Measurements from ENCODE around the gene MED26. TPM values are rescaled to one million over a fixed set of nuclear protein-coding genes. Genes with fewer than 3 reads are reported as not detected.

MED26 gene
- total RNA-seq, 1 donor from 2014 or later = 2.6 TPM

- Histone ChIP-seq H3K4me3 (ENCODE audit: low read length in 3 of 3) (peak overlapping the region; percentile 86 to 94 (median 87)), H3K27me3 (ENCODE audit: control insufficient read depth in 3 of 3, insufficient read depth in 3 of 3, low read length in 3 of 3) (no peaks in the 10 kb centered on the region), H3K36me3 (ENCODE audit: control insufficient read depth in 3 of 3, insufficient read depth in 3 of 3, low read length in 3 of 3) (peaks cover 10 to 16% (median 13%) of the 10 kb centered on the region in 3 donors), H3K9ac (ENCODE audit: low read depth in 1 of 3, low read length in 3 of 3) (peak overlapping the region; percentile 87 to 98 (median 89)), H3K27ac (ENCODE audit: low read depth, low read length) (no peak overlapping the region), H3K4me1 (ENCODE audit: control insufficient read depth in 3 of 3, insufficient read depth in 3 of 3, low read length in 3 of 3) (peaks cover 31 to 35% (median 31%) of the 10 kb centered on the region in 3 donors), H3K9me3 (ENCODE audit: control insufficient read depth in 3 of 3, low read length in 3 of 3) (no peaks in the 10 kb centered on the region)
These were observed 87.1 kb downstream of the MED26 start for GRCh38 chr19:16540948-16541347.

- H3K9me3 ChIP-seq (ENCODE audit: control insufficient read depth in 3 of 3, low read length in 3 of 3) = no peaks in the 10 kb centered on the region
- H3K4me3 ChIP-seq (ENCODE audit: low read length in 3 of 3) = no peak overlapping the region
- H3K36me3 ChIP-seq (ENCODE audit: control insufficient read depth in 3 of 3, insufficient read depth in 3 of 3, low read length in 3 of 3) = peaks cover 38 to 48% (median 42%) of the 10 kb centered on the region in 3 donors
- H3K27me3 ChIP-seq (ENCODE audit: control insufficient read depth in 3 of 3, insufficient read depth in 3 of 3, low read length in 3 of 3) = no peaks in the 10 kb centered on the region
- no peak overlapping the region for H3K9ac ChIP-seq (ENCODE audit: low read depth in 1 of 3, low read length in 3 of 3)
- H3K27ac ChIP-seq (ENCODE audit: low read depth, low read length) = no peak overlapping the region
- peaks cover 19 to 22% (median 20%) of the 10 kb centered on the region in 3 donors for H3K4me1 ChIP-seq (ENCODE audit: control insufficient read depth in 3 of 3, insufficient read depth in 3 of 3, low read length in 3 of 3)
These were observed 90.9 kb downstream of the MED26 start for GRCh38 chr19:16537111-16537510.

DNA sequence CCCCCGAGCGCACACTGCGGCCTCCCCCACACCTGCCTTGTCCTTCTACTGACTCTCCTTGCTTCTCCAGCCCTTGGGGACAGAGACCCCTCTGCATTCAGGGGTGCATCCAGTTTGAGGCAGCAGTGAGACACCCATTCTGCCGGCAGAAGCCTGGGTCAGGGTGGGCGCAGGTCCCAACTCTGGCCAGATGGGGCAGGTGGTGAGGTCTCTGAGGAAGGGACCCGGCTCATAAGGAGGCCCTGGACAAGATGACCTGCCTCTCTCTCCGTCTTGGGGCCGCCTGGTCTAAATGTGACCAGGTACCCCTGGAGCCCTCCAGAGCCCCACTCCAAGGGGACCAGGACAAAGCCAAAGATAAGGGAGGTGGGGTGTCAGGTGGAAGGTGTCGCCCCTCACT, 91.9 kb downstream of the MED26 start:
- H3K9me3 ChIP-seq (ENCODE audit: control insufficient read depth in 3 of 3, low read length in 3 of 3) = no peaks in the 10 kb centered on the region
- no peak overlapping the region for H3K9ac ChIP-seq (ENCODE audit: low read depth in 1 of 3, low read length in 3 of 3)
- H3K4me1 ChIP-seq (ENCODE audit: control insufficient read depth in 3 of 3, insufficient read depth in 3 of 3, low read length in 3 of 3) = peaks cover 12 to 15% (median 15%) of the 10 kb centered on the region in 3 donors
- H3K27me3 ChIP-seq (ENCODE audit: control insufficient read depth in 3 of 3, insufficient read depth in 3 of 3, low read length in 3 of 3) = no peaks in the 10 kb centered on the region
- H3K4me3 ChIP-seq (ENCODE audit: low read length in 3 of 3) = no peak overlapping the region
- H3K36me3 ChIP-seq (ENCODE audit: control insufficient read depth in 3 of 3, insufficient read depth in 3 of 3, low read length in 3 of 3) = peaks cover 48 to 56% (median 52%) of the 10 kb centered on the region in 3 donors
- H3K27ac ChIP-seq (ENCODE audit: low read depth, low read length) = no peak overlapping the region

DNA sequence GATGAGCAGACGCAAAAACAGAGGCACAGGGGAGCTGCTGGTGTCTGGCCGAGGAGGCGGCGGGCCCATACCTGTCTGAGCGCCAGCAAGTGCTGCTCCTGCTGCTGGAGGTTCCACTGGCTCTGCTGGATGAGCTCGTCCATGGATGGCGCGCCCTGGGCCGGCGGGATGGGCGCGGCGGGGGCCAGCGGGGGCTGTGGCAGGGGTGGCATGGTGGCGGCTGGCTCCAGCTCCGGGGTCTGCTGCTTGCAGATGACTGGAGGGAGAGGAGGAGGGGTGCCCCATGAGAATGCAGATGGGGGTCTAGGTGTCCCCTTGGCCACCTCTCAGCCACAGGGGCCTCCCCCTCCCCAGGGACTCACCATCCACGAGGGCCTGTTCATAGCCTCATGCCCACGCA, 92.6 kb downstream of the MED26 start:
- H3K27ac ChIP-seq (ENCODE audit: low read depth, low read length) = no peak overlapping the region
- peaks cover 7 to 8% (median 8%) of the 10 kb centered on the region in 3 donors for H3K4me1 ChIP-seq (ENCODE audit: control insufficient read depth in 3 of 3, insufficient read depth in 3 of 3, low read length in 3 of 3)
- no peaks in the 10 kb centered on the region for H3K9me3 ChIP-seq (ENCODE audit: control insufficient read depth in 3 of 3, low read length in 3 of 3)
- H3K36me3 ChIP-seq (ENCODE audit: control insufficient read depth in 3 of 3, insufficient read depth in 3 of 3, low read length in 3 of 3) = peaks cover 55 to 63% (median 59%) of the 10 kb centered on the region in 3 donors
- H3K9ac ChIP-seq (ENCODE audit: low read depth in 1 of 3, low read length in 3 of 3) = no peak overlapping the region
- no peaks in the 10 kb centered on the region for H3K27me3 ChIP-seq (ENCODE audit: control insufficient read depth in 3 of 3, insufficient read depth in 3 of 3, low read length in 3 of 3)
- H3K4me3 ChIP-seq (ENCODE audit: low read length in 3 of 3) = no peak overlapping the region

DNA sequence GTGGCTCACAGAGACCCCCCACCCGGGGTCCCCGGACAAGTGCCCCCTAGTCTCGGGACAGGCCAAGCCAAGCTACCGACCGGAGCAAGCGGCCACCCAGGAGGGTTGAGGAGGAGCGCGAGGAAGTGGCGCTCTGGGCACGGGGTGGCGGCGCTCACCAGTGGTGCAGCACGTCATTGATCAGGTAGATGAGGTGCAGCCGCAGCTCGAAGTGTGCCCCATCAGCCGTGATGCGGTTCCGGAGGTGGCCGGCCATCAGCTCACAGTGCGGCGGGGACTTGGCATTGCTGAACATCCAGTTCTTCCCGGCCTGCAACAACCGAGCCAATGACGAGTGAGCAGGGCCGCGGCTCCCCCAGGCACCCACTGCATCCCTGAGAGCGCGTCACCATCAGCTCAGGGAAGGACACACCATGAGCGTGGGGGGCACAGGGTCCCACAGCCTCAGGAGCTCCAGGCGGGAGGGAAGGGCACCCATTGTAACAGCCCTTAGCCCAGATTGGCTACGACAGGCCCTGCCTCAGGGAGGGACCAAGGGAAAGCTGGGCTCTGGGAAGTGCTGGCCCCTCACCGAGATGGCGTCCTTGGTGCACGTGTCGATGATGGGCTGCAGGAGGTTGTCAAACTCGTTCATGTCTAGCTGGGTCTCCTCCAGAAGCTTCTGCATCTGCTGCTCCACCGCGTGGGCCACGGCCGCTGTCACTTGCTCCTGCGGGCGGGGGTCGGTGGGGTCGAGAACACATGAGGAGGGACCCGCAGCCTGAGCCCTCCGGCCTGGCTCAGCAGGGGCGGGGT, 95.4 kb downstream of the MED26 start:
- no peak overlapping the region for H3K9ac ChIP-seq (ENCODE audit: low read depth in 1 of 3, low read length in 3 of 3)
- H3K27me3 ChIP-seq (ENCODE audit: control insufficient read depth in 3 of 3, insufficient read depth in 3 of 3, low read length in 3 of 3) = no peaks in the 10 kb centered on the region
- H3K9me3 ChIP-seq (ENCODE audit: control insufficient read depth in 3 of 3, low read length in 3 of 3) = no peaks in the 10 kb centered on the region
- H3K4me3 ChIP-seq (ENCODE audit: low read length in 3 of 3) = no peak overlapping the region
- H3K27ac ChIP-seq (ENCODE audit: low read depth, low read length) = no peak overlapping the region
- H3K4me1 ChIP-seq (ENCODE audit: control insufficient read depth in 3 of 3, insufficient read depth in 3 of 3, low read length in 3 of 3) = peaks cover 0 to 2% (median 0%) of the 10 kb centered on the region in 3 donors
- H3K36me3 ChIP-seq (ENCODE audit: control insufficient read depth in 3 of 3, insufficient read depth in 3 of 3, low read length in 3 of 3) = peaks cover 73 to 75% (median 75%) of the 10 kb centered on the region in 3 donors

GRCh38 chr19:16531380-16531669, 96.7 kb downstream of the MED26 start:
- Histone ChIP-seq H3K27me3 (ENCODE audit: control insufficient read depth in 3 of 3, insufficient read depth in 3 of 3, low read length in 3 of 3) (no peaks in the 10 kb centered on the region), H3K36me3 (ENCODE audit: control insufficient read depth in 3 of 3, insufficient read depth in 3 of 3, low read length in 3 of 3) (peaks cover 80 to 85% (median 81%) of the 10 kb centered on the region in 3 donors), H3K4me1 (ENCODE audit: control insufficient read depth in 3 of 3, insufficient read depth in 3 of 3, low read length in 3 of 3) (peaks cover 0 to 2% (median 0%) of the 10 kb centered on the region in 3 donors), H3K4me3 (ENCODE audit: low read length in 3 of 3) (no peak overlapping the region), H3K9me3 (ENCODE audit: control insufficient read depth in 3 of 3, low read length in 3 of 3) (no peaks in the 10 kb centered on the region), H3K9ac (ENCODE audit: low read depth in 1 of 3, low read length in 3 of 3) (no peak overlapping the region), H3K27ac (ENCODE audit: low read depth, low read length) (no peak overlapping the region)

DNA sequence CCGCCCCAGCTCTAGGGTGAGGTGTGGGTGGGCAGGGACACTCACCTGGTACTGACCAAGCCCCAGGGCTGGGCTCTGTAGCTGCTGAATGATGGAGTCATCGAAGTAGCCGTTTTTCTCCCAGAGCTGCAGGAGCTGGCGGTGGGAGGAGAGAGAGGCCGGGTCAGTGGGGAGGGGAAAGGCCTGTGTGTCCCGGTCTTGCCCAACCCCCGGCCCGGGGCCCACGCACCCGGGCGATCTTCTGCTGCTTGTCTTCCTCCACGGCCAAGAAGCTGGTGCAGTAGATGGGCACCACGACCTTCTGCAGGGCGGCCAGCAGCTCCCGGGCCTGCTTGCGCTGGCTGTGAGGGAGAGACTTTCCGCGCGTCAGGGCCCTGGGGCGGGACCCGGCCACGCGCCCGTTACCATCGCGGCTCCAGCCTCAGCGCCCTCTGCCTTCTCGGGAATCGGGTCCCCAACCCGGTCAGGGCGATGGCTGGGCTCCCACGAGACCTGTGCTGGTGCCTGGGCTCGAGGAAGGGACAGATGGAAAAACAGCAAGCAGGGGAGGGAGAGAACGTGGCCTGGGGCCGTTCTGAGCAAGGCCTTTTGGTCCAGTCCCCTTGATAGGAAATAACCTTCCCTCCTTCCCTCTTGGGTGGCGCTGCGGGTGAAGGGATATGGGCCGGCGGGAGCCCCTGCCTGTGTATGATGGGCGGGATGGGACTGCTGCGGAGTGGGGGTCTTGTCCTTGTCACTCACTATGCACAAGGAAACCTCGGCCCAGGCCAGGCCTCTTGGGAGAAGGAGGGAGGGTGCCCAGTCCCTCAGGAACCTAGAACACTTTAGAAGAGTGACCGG, 97.2 kb downstream of the MED26 start:
- H3K36me3 ChIP-seq (ENCODE audit: control insufficient read depth in 3 of 3, insufficient read depth in 3 of 3, low read length in 3 of 3) = peaks cover 81 to 84% (median 82%) of the 10 kb centered on the region in 3 donors
- peaks cover 0 to 2% (median 0%) of the 10 kb centered on the region in 3 donors for H3K4me1 ChIP-seq (ENCODE audit: control insufficient read depth in 3 of 3, insufficient read depth in 3 of 3, low read length in 3 of 3)
- H3K27me3 ChIP-seq (ENCODE audit: control insufficient read depth in 3 of 3, insufficient read depth in 3 of 3, low read length in 3 of 3) = no peaks in the 10 kb centered on the region
- H3K9ac ChIP-seq (ENCODE audit: low read depth in 1 of 3, low read length in 3 of 3) = no peak overlapping the region
- no peaks in the 10 kb centered on the region for H3K9me3 ChIP-seq (ENCODE audit: control insufficient read depth in 3 of 3, low read length in 3 of 3)
- H3K27ac ChIP-seq (ENCODE audit: low read depth, low read length) = no peak overlapping the region
- no peak overlapping the region for H3K4me3 ChIP-seq (ENCODE audit: low read length in 3 of 3)

DNA sequence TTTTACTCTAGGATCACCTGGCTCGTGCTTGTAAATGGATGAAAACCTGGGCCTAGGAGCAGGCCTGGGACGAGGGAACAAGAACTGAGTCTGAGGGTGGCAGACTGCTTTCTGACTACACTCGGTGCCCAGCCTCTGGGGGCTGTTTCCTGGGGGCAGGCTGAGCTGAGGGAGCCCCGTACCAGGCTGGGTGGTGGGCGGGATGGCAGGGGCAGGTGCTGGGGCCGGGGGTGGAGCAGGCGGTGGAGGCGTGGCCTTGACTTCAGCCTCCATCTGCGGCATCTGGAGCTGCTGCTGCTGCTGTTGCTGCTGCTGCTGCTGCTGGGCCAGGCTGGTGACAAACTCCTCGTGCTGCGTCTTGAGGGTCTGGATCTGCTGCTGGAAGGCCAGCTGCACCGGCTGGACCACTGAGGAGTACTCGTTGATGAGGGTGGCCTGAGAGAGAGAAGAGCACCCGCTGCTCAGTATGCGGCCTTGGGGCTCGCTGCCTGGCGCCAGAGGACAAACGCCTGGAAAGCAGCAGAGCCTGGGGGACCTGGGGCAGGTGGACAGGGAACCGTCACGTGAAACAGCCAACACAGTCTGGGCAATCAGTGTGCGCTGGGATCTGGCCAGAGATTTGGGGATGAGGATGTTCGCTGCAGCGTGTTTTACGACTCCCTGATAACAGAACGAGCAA, 98.4 kb downstream of the MED26 start:
- no peaks in the 10 kb centered on the region for H3K27me3 ChIP-seq (ENCODE audit: control insufficient read depth in 3 of 3, insufficient read depth in 3 of 3, low read length in 3 of 3)
- no peak overlapping the region for H3K4me3 ChIP-seq (ENCODE audit: low read length in 3 of 3)
- H3K4me1 ChIP-seq (ENCODE audit: control insufficient read depth in 3 of 3, insufficient read depth in 3 of 3, low read length in 3 of 3) = peaks cover 0 to 2% (median 0%) of the 10 kb centered on the region in 3 donors
- peaks cover 73 to 84% (median 82%) of the 10 kb centered on the region in 3 donors for H3K36me3 ChIP-seq (ENCODE audit: control insufficient read depth in 3 of 3, insufficient read depth in 3 of 3, low read length in 3 of 3)
- no peaks in the 10 kb centered on the region for H3K9me3 ChIP-seq (ENCODE audit: control insufficient read depth in 3 of 3, low read length in 3 of 3)
- H3K27ac ChIP-seq (ENCODE audit: low read depth, low read length) = no peak overlapping the region
- H3K9ac ChIP-seq (ENCODE audit: low read depth in 1 of 3, low read length in 3 of 3) = no peak overlapping the region

- Histone ChIP-seq H3K9ac (ENCODE audit: low read depth in 1 of 3, low read length in 3 of 3) (no peak overlapping the region), H3K36me3 (ENCODE audit: control insufficient read depth in 3 of 3, insufficient read depth in 3 of 3, low read length in 3 of 3) (peaks cover 71 to 86% (median 84%) of the 10 kb centered on the region in 3 donors), H3K9me3 (ENCODE audit: control insufficient read depth in 3 of 3, low read length in 3 of 3) (no peaks in the 10 kb centered on the region), H3K27ac (ENCODE audit: low read depth, low read length) (no peak overlapping the region), H3K4me1 (ENCODE audit: control insufficient read depth in 3 of 3, insufficient read depth in 3 of 3, low read length in 3 of 3) (peaks cover 0 to 2% (median 0%) of the 10 kb centered on the region in 3 donors), H3K4me3 (ENCODE audit: low read length in 3 of 3) (no peak overlapping the region), H3K27me3 (ENCODE audit: control insufficient read depth in 3 of 3, insufficient read depth in 3 of 3, low read length in 3 of 3) (no peaks in the 10 kb centered on the region)
These were observed 100.0 kb downstream of the MED26 start for GRCh38 chr19:16527971-16528521.
